Activated CD4-positive, alpha-beta T cell treated with anti-CD3 and anti-CD28 coated beads for 24 hours (primary cell): Measurements from ENCODE around the gene SHISA2.
"Not testable (repeated sequence)": the region's sequence is repeated elsewhere in the genome, so short reads cannot be mapped to it uniquely, and the experiment has no call there.

Experiments
- DNase-seq, 2 donors: peaks; one replicate each; pipeline ENCODE4 v3.0.0-alpha.2; 2020; ENCODE audit warnings: low read depth in 2 of 2

The SHISA2 gene

GRCh38 chr13:26051657-26052311 lies at the start of gene SHISA2:
TSS of gene SHISA2 (minus strand) at chr13:26052016. CDS start at chr13:26050975, 1,041 bp downstream.
- peak in 1 of 2 donors; percentile 38 for DNase-seq

GRCh38 chr13:26095846-26096610 lies 44.2 kb upstream of the SHISA2 start:
- DNase-seq, result no peak

- no peak for DNase-seq
These were observed 43.5 kb upstream of the SHISA2 start for GRCh38 chr13:26095338-26095737.

GRCh38 chr13:26076821-26077220 lies 25.0 kb upstream of the SHISA2 start:
- not testable (repeated sequence) for DNase-seq

GRCh38 chr13:26075498-26075897 lies 23.7 kb upstream of the SHISA2 start:
- no peak for DNase-seq

GRCh38 chr13:26074706-26075105 lies 22.9 kb upstream of the SHISA2 start:
- DNase-seq, result no peak

GRCh38 chr13:26072335-26072734 lies 20.5 kb upstream of the SHISA2 start:
- not testable (repeated sequence) for DNase-seq

- DNase-seq, result no peak
These were observed 19.9 kb upstream of the SHISA2 start for GRCh38 chr13:26071691-26072090.

GRCh38 chr13:26069642-26070041 lies 17.8 kb upstream of the SHISA2 start:
- not testable (repeated sequence) for DNase-seq

- DNase-seq, result not testable (repeated sequence)
These were observed 16.6 kb upstream of the SHISA2 start for GRCh38 chr13:26068372-26068771.

- DNase-seq, result no peak
These were observed 15.8 kb upstream of the SHISA2 start for GRCh38 chr13:26067601-26068000.

GRCh38 chr13:26066492-26066891 lies 14.7 kb upstream of the SHISA2 start:
- DNase-seq, result not testable (repeated sequence)

GRCh38 chr13:26062853-26063444 lies 11.1 kb upstream of the SHISA2 start:
- DNase-seq, result peak in 1 of 2 donors; percentile 28

- DNase-seq, result no peak
These were observed 10.1 kb upstream of the SHISA2 start for GRCh38 chr13:26061947-26062346.

- no peak for DNase-seq
These were observed 9.4 kb upstream of the SHISA2 start for GRCh38 chr13:26061256-26061655.

GRCh38 chr13:26060357-26060756 lies 8.5 kb upstream of the SHISA2 start:
- no peak for DNase-seq

GRCh38 chr13:26058704-26059103 lies 6.9 kb upstream of the SHISA2 start:
- DNase-seq, result no peak

- no peak for DNase-seq
These were observed 3.1 kb upstream of the SHISA2 start for GRCh38 chr13:26054896-26055295.

- no peak for DNase-seq
These were observed 1.7 kb upstream of the SHISA2 start for GRCh38 chr13:26053418-26053980.

- DNase-seq, result no peak
These were observed 521 bp upstream of the SHISA2 start for GRCh38 chr13:26052337-26052736.

GRCh38 chr13:26051231-26051656 lies 572 bp downstream of the SHISA2 start:
- DNase-seq, result no peak

- no peak for DNase-seq
These were observed 1.1 kb downstream of the SHISA2 start for GRCh38 chr13:26050568-26051230.
